Body of pancreas (tissue), 4 donors: Measurements from ENCODE around the gene TIGAR. TPM values are rescaled to one million over a fixed set of nuclear protein-coding genes. Genes with fewer than 3 reads are reported as not detected.

Experiments used
- ATAC-seq: fragments of 150-250 bp; one replicate; pipeline ENCODE4 v1.9.1; 2016
- DNase-seq, 4 donors: peaks; one replicate each; pipeline ENCODE4 v3.0.0-alpha.2; 2019
- H3K27ac ChIP-seq, 4 donors: fragments of 200-600 bp; sonication (generic); 1 replicate in 3 of 4; 2 replicates in 1 of 4; pipeline versions ENCODE4 v1.5.1 to v1.6.1; 2016 to 2019; ENCODE audit warnings: mild to moderate bottlenecking in 1 of 4, mixed read lengths in 1 of 4, moderate library complexity in 1 of 4
- H3K27me3 ChIP-seq, 2 donors: fragments of 200-600 bp; sonication (generic); one replicate each; pipeline ENCODE4 v1.6.0; 2016; ENCODE audit warnings: mild to moderate bottlenecking in 1 of 2
- H3K36me3 ChIP-seq, 2 donors: fragments of 200-600 bp; sonication (generic); replicated peaks in 1 of 2; 2 replicates each; pipeline ENCODE4 v1.5.1; 2016; ENCODE audit warnings: low read depth in 2 of 2; ENCODE audit not compliant: insufficient read depth in 1 of 2
- H3K4me1 ChIP-seq: fragments of 200-600 bp; sonication (generic); one replicate; pipeline ENCODE4 v1.6.0; 2016
- H3K4me3 ChIP-seq, 2 donors: fragments of 200-600 bp; sonication (generic); 1 replicate in 1 of 2; 2 replicates in 1 of 2; pipeline ENCODE4 v1.5.1; 2016 to 2019
- H3K9me3 ChIP-seq, 3 donors: fragments of 200-600 bp; sonication (generic); 1 replicate in 2 of 3; 2 replicates in 1 of 3; pipeline ENCODE4 v1.5.1; 2016
- POLR2A ChIP-seq, 3 donors: fragments of 450-650 bp; IDR thresholded peaks; one replicate each; pipeline ENCODE4 v1.6.1; 2016; ENCODE audit warnings: antibody characterized with exemption in 3 of 3, mild to moderate bottlenecking in 2 of 3
- WGBS, 2 donors: methylation state at CpG; one replicate each; pipeline ENCODE4 v1.1.5; 2017; 5-methylcytosine and 5-hydroxymethylcytosine counted together
- intact Hi-C: fragments of 100-400 bp; cut with DNase I; formaldehyde crosslinking; loops from one replicate; pipeline ENCODE4 v1.15.1; 2023
- total RNA-seq, 2 donors: library from RNA; depleted of rRNA; stranded (reverse); fragments of >200 nt; gene quantifications; one replicate each; pipeline ENCODE4 v1.1.0, GENCODE V29; 2016
- TF ChIP-seq, protein P1 (sequence below), 7 experiments: fragments of 450-650 bp in 4 of 7; fragments of 200-600 bp in 3 of 7; sonication (generic) in 3 of 7; IDR thresholded peaks; one replicate each; pipeline ENCODE4 v1.5.1; 2016 to 2019; ENCODE audit warnings: antibody characterized with exemption in 7 of 7

The TIGAR gene
- total RNA-seq, 2 donors from 2014 or later = 0.33 to 1.6 TPM

DNA sequence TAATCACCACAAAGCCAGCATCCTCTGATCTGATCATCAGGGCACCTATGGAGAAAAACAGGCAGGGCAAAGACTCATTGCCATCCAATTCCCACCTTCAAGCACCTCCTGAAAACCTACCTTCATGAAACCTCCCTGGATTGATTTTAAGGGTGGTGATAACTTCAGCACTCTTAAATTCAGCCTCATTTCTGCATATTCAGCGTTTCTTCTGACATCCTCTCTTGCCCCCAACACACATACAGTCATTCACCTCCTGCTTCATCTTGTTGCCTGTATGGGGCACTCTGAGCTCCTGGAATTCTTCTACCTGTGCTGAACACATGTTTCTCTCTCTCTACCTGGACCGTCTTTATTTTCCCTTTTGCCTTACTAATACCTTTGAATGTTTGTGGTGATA lies 51.6 kb downstream of the TIGAR start:
- Histone ChIP-seq H3K27me3 (no peaks in the 10 kb centered on the region), H3K36me3 (no peaks in the 10 kb centered on the region), H3K9me3 (no peaks in the 10 kb centered on the region), H3K4me3 (no peak overlapping the region), H3K27ac (no peak overlapping the region), H3K4me1 (no peaks in the 10 kb centered on the region)
- DNase-seq = no peak
- no peak for ATAC-seq
- no peak for TF ChIP-seq POLR2A (IDR thresholded peaks at IDR 0.05)
- TF ChIP-seq, protein P1, sequence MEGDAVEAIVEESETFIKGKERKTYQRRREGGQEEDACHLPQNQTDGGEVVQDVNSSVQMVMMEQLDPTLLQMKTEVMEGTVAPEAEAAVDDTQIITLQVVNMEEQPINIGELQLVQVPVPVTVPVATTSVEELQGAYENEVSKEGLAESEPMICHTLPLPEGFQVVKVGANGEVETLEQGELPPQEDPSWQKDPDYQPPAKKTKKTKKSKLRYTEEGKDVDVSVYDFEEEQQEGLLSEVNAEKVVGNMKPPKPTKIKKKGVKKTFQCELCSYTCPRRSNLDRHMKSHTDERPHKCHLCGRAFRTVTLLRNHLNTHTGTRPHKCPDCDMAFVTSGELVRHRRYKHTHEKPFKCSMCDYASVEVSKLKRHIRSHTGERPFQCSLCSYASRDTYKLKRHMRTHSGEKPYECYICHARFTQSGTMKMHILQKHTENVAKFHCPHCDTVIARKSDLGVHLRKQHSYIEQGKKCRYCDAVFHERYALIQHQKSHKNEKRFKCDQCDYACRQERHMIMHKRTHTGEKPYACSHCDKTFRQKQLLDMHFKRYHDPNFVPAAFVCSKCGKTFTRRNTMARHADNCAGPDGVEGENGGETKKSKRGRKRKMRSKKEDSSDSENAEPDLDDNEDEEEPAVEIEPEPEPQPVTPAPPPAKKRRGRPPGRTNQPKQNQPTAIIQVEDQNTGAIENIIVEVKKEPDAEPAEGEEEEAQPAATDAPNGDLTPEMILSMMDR (IDR thresholded peaks at IDR 0.05) = no peak
- 70 to 89% methylated on average over 2 of the region's 2 CpGs for WGBS, 2 donors
- intact Hi-C loops = no loop called here

DNA sequence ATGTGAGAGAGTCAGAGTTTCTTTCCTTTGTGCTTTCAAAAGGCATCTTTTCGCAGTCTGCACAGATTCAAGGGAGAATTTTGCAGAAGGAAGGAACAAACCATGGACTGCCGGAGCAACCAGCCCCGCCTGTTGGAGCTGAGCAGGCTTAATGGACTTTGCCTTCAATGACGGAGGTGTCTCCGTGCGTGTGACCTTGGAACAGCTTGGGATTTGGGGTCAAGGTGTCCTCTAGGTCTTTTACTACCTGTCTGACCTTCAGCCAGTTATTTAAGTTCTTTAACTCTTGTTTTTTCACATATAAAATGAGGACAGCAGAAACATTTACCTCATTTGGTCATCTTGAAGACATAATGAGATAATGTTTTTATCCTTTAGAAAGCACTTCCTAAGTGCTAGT lies 54.4 kb downstream of the TIGAR start:
- 30 to 53% methylated on average over 6 of the region's 6 CpGs for WGBS, 2 donors
- intact Hi-C loops = no loop called here
- no peak for TF ChIP-seq POLR2A (IDR thresholded peaks at IDR 0.05)
- TF ChIP-seq, protein P1 (IDR thresholded peaks at IDR 0.05) = no peak
- ATAC-seq (no peak), DNase-seq (no peak)
- Histone ChIP-seq H3K4me3 (no peak overlapping the region), H3K27ac (no peak overlapping the region), H3K27me3 (no peaks in the 10 kb centered on the region), H3K36me3 (no peaks in the 10 kb centered on the region), H3K9me3 (no peaks in the 10 kb centered on the region), H3K4me1 (no peaks in the 10 kb centered on the region)

DNA sequence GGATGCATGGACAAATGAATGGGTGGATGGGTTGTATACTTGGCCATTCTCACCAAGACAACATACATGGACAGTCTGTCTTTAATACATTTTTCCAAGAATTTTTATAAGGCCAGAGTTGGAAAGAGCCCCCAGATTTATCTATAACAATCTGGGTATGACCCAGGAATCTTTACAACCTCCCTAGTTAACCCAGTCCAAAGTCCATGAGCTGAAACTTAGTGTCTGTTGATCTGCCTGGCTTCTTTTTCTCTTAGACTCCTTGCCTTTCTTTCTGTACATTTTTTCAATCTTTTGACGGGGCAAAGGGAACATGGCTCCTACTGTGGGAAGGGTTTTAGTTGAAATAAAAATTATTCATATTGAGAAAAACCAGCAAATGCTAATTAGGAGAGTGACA lies 57.8 kb downstream of the TIGAR start:
- WGBS, 2 donors = 60 to 73% methylated on average over 1 of the region's 1 CpG
- no peaks in the 10 kb centered on the region for H3K36me3 ChIP-seq
- H3K9me3 ChIP-seq = no peaks in the 10 kb centered on the region
- no peaks in the 10 kb centered on the region for H3K27me3 ChIP-seq
- no peak for TF ChIP-seq POLR2A (IDR thresholded peaks at IDR 0.05)
- TF ChIP-seq, protein P1 (IDR thresholded peaks at IDR 0.05) = no peak
- no peak for ATAC-seq
- intact Hi-C loops = no loop called here
- no peak for DNase-seq
- no peak overlapping the region for H3K4me3 ChIP-seq
- no peak overlapping the region for H3K27ac ChIP-seq
- no peaks in the 10 kb centered on the region for H3K4me1 ChIP-seq

DNA sequence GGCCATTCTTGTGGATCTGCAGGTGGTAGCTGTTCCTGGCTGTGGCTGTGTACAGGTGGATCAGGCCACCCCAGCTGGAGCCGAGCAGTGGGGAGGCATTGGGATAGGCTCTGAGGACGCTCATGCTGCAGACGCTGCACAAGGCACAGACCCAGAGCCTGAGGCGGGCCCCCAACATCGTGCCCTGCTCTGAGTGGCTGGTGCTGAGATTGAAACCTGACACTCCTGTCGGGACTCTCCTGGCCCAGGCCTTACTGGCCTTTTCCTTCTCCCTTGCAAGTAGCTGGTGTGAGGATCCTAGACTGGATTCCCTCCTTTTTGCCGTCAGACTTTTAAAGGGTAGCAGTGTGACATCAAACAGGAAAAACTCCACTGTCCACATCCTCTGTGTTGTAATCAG lies 58.4 kb downstream of the TIGAR start, which contains the start of gene FGF23:
FGF23 (minus strand) TSS at position 308 of the 400 bp plus-strand sequence; CDS start at position 178, 130 bp downstream.
- 7 to 23% methylated on average over 6 to 7 of the region's 7 CpGs for WGBS, 2 donors
- ATAC-seq (no peak), DNase-seq (no peak)
- Histone ChIP-seq H3K4me1 (no peaks in the 10 kb centered on the region), H3K9me3 (no peaks in the 10 kb centered on the region), H3K27me3 (no peaks in the 10 kb centered on the region), H3K4me3 (no peak within 1 kb of the TSS), H3K27ac (no peak within 1 kb of the TSS), H3K36me3 (no peaks in the 10 kb centered on the region)
- intact Hi-C loops = no loop called here
- TF ChIP-seq, protein P1 (IDR thresholded peaks at IDR 0.05) = no peak
- no peak for TF ChIP-seq POLR2A (IDR thresholded peaks at IDR 0.05)

DNA sequence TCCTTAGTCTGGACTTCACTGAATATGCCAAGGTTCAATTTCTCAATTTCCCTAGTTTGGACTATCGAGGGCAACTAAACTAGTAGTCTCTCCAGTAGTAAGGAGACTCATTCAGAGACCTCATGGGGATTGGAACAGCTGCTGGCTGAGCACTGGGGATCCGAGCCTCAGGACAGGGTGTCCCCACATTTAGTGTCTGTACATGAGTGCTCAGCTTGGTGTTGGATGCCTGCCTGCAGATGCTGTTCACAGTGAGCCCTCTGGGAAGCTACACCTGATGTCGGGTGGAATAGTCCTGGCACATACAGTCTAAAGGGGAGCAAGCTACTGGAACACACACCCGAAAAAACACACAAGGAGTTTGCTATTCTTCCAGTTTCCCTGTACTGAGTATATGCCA lies 59.3 kb downstream of the TIGAR start:
- no peak overlapping the region for H3K27ac ChIP-seq
- no peak overlapping the region for H3K4me3 ChIP-seq
- WGBS, 2 donors = 52 to 61% methylated on average over 3 to 4 of the region's 4 CpGs
- no peaks in the 10 kb centered on the region for H3K36me3 ChIP-seq
- TF ChIP-seq, protein P1 (IDR thresholded peaks at IDR 0.05) = no peak
- no peak for TF ChIP-seq POLR2A (IDR thresholded peaks at IDR 0.05)
- intact Hi-C loops = no loop called here
- DNase-seq (no peak), ATAC-seq (no peak)
- no peaks in the 10 kb centered on the region for H3K27me3 ChIP-seq
- H3K4me1 ChIP-seq = no peaks in the 10 kb centered on the region
- no peaks in the 10 kb centered on the region for H3K9me3 ChIP-seq
